ENCODE data around the gene SURF2.

- TF ChIP-seq CTCF (conservative IDR thresholded peaks at IDR 0.05) (no peak), ZFX (IDR thresholded peaks at IDR 0.05) (peak; percentile 50; the same call in 1 of the 2 replicates)
Observed at GRCh38 chr9:133355881-133356357, 431 bp upstream of the SURF2 start.
